Prostate gland (tissue), 2 donors: ENCODE data around the gene ATXN1.

Experiments used
- CTCF ChIP-seq, 4 experiments: fragments of 200-600 bp in 2 of 4; fragments of 450-650 bp in 2 of 4; sonication (generic) in 2 of 4; IDR thresholded peaks; 1 replicate in 3 of 4; 2 replicates in 1 of 4; pipeline ENCODE4 v1.5.1; 2016 to 2019; ENCODE audit warnings: antibody characterized with exemption in 4 of 4, mild to moderate bottlenecking in 2 of 4, moderate library complexity in 2 of 4
- POLR2A ChIP-seq: fragments of 450-650 bp; IDR thresholded peaks from one replicate; pipeline ENCODE4 v1.6.1; 2016; ENCODE audit warnings: antibody characterized with exemption, mild to moderate bottlenecking

GRCh38 chr6:16564436-16564835 is 196.8 kb downstream of the ATXN1 start:
- TF ChIP-seq CTCF (IDR thresholded peaks at IDR 0.05) (no peak), POLR2A (no peak)
